GM21515 (cell line): Measurements from ENCODE around the gene FAHD1.

Source experiments
- ATAC-seq: cut with Tn5 transposase; IDR thresholded peaks from one replicate; pipeline ENCODE4 v1.9.1; 2021; ENCODE audit not compliant: unreplicated experiment

Gene FAHD1

GRCh38 chr16:1816396-1817275, 10.4 kb upstream of the FAHD1 start:
- no peak for ATAC-seq

GRCh38 chr16:1817276-1817589, 9.8 kb upstream of the FAHD1 start:
- ATAC-seq = no peak

GRCh38 chr16:1817716-1818115, 9.3 kb upstream of the FAHD1 start:
- ATAC-seq = no peak

GRCh38 chr16:1818204-1818872, 8.7 kb upstream of the FAHD1 start:
- no peak for ATAC-seq

- no peak for ATAC-seq
Observed at GRCh38 chr16:1818873-1819525, 8.0 kb upstream of the FAHD1 start.

GRCh38 chr16:1819611-1820010, 7.4 kb upstream of the FAHD1 start:
- no peak for ATAC-seq

- ATAC-seq = no peak
Observed at GRCh38 chr16:1820096-1820945, 6.7 kb upstream of the FAHD1 start.

GRCh38 chr16:1820946-1821290, 6.1 kb upstream of the FAHD1 start:
- no peak for ATAC-seq

GRCh38 chr16:1821861-1822611, 5.0 kb upstream of the FAHD1 start:
- no peak for ATAC-seq

- no peak for ATAC-seq
Observed at GRCh38 chr16:1822801-1823200, 4.2 kb upstream of the FAHD1 start.

GRCh38 chr16:1823821-1824220, 3.2 kb upstream of the FAHD1 start:
- ATAC-seq = no peak

GRCh38 chr16:1825381-1825863, 1.6 kb upstream of the FAHD1 start:
- no peak for ATAC-seq

- peak; percentile 47 for ATAC-seq
Observed at GRCh38 chr16:1825864-1826690, 929 bp upstream of the FAHD1 start.

- ATAC-seq = no peak
Observed at GRCh38 chr16:1828645-1829410, 1.8 kb downstream of the FAHD1 start.

GRCh38 chr16:1830213-1830612, 3.2 kb downstream of the FAHD1 start:
- ATAC-seq = no peak

GRCh38 chr16:1831186-1832075, 4.4 kb downstream of the FAHD1 start:
- no peak for ATAC-seq

- no peak for ATAC-seq
Observed at GRCh38 chr16:1832838-1833454, 5.9 kb downstream of the FAHD1 start.
